K562 (cell line): ENCODE results near the gene OR4N5. TPM values are rescaled to one million over a fixed set of nuclear protein-coding genes. Genes with fewer than 3 reads are reported as not detected.

ENCODE experiments used
- CXXC5 ChIP-seq: fragments of 250-450 bp; sonication (Bioruptor Pico); IDR thresholded peaks from 2 replicates; pipeline ENCODE4 v1.8.0; 2022; ENCODE audit warnings: inconsistent platforms, mild to moderate bottlenecking, moderate library complexity
- IFI16 ChIP-seq: fragments of 250-450 bp; sonication (Bioruptor Pico); IDR thresholded peaks from 2 replicates; pipeline ENCODE4 v2.1.2; 2022; ENCODE audit warnings: mild to moderate bottlenecking, inconsistent platforms
- NCOA2 ChIP-seq, 2 experiments: fragments of 450-650 bp; IDR thresholded peaks; 2 replicates each; pipeline ENCODE4 v1.6.1; 2018; ENCODE audit warnings: mild to moderate bottlenecking in 2 of 2, moderate library complexity in 1 of 2; ENCODE audit not compliant: partially characterized antibody in 2 of 2
- RBFOX2 ChIP-seq: fragments of 200-400 bp; formaldehyde crosslinking; IDR thresholded peaks from 2 replicates; pipeline ENCODE4 v1.6.1; 2017; ENCODE audit warnings: low read depth, mild to moderate bottlenecking, low read length, moderate library complexity
- SMAD1 ChIP-seq: fragments of 150-350 bp; IDR thresholded peaks from 2 replicates; pipeline ENCODE4 v1.6.1; 2014; ENCODE audit warnings: low read length, low read depth; ENCODE audit not compliant: partially characterized antibody
- SMARCA4 ChIP-seq: fragments of 450-650 bp; IDR thresholded peaks from 2 replicates; pipeline ENCODE4 v1.6.1; 2016
- TEAD2 ChIP-seq: fragments of 450-650 bp; IDR thresholded peaks from 2 replicates; pipeline ENCODE4 v1.6.1; 2016; ENCODE audit warnings: missing genetic modification characterization, control low read depth, missing compliant biosample characterization
- TEAD4 ChIP-seq, 2 experiments: sonication (generic) in 1 of 2; formaldehyde crosslinking in 1 of 2; IDR thresholded peaks; 2 replicates each; pipeline versions ENCODE4 v1.6.1 to v1.8.0; 2012 to 2022; ENCODE audit warnings: borderline replicate concordance in 1 of 2, inconsistent platforms in 1 of 2, low read length in 1 of 2, mild to moderate bottlenecking in 1 of 2, missing genetic modification reagents in 1 of 2
- ZNF318 ChIP-seq, 2 experiments: fragments of 450-650 bp; IDR thresholded peaks; 2 replicates each; pipeline ENCODE4 v1.6.1; 2016; ENCODE audit warnings: mild to moderate bottlenecking in 2 of 2, borderline replicate concordance in 1 of 2, low read depth in 1 of 2, moderate library complexity in 1 of 2
- ZNF436 ChIP-seq: fragments of 250-450, 450-650 bp; sonication (Bioruptor Pico); formaldehyde crosslinking; IDR thresholded peaks from 2 replicates; pipeline ENCODE4 v1.7.0; 2020; ENCODE audit warnings: mild to moderate bottlenecking
- polyA plus RNA-seq, 8 experiments: library from polyadenylated mRNA; depleted of rRNA in 4 of 8; stranded (reverse) in 5 of 8; unstranded in 3 of 8; fragments of >200 nt; fragmentation: Nextera tagmentation in 2 of 8; fragmentation: Illumina TruSeq in 1 of 8; extraction: Ambion mirVana in 2 of 8; extraction: Trizol in 1 of 8; gene quantifications; 2 replicates each; pipeline versions ENCODE4 v1.2.1 to v1.2.3, GENCODE V29; 2011 to 2014; ENCODE audit warnings: inconsistent platforms in 1 of 8, missing spikeins in 1 of 8
- total RNA-seq, 7 experiments: library from RNA; depleted of rRNA in 6 of 7; stranded (reverse); fragments of >200 nt in 6 of 7; fragmentation: Illumina TruSeq in 2 of 7; extraction: Trizol in 2 of 7; gene quantifications; 2 replicates each; pipeline versions ENCODE4 v1.2.1 to v1.2.3, GENCODE V29; 2011 to 2021; ENCODE audit warnings: low replicate concordance in 1 of 7
- TF ChIP-seq, protein P1 (sequence below), 2 experiments: fragments of 450-650 bp; IDR thresholded peaks; 2 replicates each; pipeline ENCODE4 v1.6.1; 2016
- TF ChIP-seq, protein P2 (sequence below), 2 experiments: fragments of 450-650 bp; IDR thresholded peaks; 2 replicates each; pipeline ENCODE4 v1.6.1; 2018; ENCODE audit warnings: mild to moderate bottlenecking in 2 of 2, low read depth in 1 of 2; ENCODE audit not compliant: partially characterized antibody in 2 of 2

OR4N5 gene
- total and polyA plus RNA-seq, 9 of the 15 experiments (the other 6 are each of a cell fraction or from before 2014, with no cell fraction given), result not detected

DNA sequence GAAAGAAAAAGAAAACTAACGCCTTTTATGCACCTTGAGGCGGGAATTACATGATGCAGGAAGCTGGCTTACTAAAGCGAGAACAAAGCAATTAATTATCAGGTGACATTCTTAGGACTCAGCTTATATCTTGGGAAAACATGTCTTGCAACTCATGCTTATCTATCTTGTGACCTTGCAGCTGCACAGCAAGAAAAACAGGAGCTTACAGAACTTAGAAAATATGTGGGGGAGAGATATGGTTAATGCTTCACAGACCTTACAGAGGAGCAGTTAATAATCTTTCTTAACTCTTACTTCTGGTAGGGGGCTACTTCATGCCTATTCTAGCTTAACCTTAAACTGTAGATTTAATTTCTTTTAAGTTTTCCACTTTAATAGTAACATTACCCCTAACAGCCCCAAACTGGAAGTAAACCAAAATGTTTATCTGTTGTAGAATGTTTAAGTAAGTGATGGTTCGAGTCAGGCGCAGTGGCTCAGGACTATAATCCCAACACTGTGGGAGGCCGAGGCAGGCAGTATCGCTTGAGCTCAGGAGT, 38.9 kb downstream of the OR4N5 start (continued):
- TF ChIP-seq TEAD4 (IDR thresholded peaks at IDR 0.05; ENCODE audit: low read length), result peak; percentile 98
- TF ChIP-seq TEAD4 (CRISPR knock-in tag; IDR thresholded peaks at IDR 0.05; ENCODE audit: borderline replicate concordance), result no peak
- no peak for TF ChIP-seq ZNF436 (CRISPR knock-in tag)
- TF ChIP-seq SMARCA4, result peak; percentile 94
- TF ChIP-seq, protein P1, sequence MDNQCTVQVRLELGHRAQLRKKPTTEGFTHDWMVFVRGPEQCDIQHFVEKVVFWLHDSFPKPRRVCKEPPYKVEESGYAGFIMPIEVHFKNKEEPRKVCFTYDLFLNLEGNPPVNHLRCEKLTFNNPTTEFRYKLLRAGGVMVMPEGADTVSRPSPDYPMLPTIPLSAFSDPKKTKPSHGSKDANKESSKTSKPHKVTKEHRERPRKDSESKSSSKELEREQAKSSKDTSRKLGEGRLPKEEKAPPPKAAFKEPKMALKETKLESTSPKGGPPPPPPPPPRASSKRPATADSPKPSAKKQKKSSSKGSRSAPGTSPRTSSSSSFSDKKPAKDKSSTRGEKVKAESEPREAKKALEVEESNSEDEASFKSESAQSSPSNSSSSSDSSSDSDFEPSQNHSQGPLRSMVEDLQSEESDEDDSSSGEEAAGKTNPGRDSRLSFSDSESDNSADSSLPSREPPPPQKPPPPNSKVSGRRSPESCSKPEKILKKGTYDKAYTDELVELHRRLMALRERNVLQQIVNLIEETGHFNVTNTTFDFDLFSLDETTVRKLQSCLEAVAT (IDR thresholded peaks at IDR 0.05), result 0 out of 4 replicates have a peak, but pooled peaks of 1 of the 2 experiments have one; percentile 5
- TF ChIP-seq ZNF318 (IDR thresholded peaks at IDR 0.05; ENCODE audit: borderline replicate concordance in 1 of 2, low read depth in 1 of 2), result peak; percentile 63 to 79; a peak in 2 of 4 replicates
- TF ChIP-seq CXXC5 (CRISPR knock-in tag), result peak; percentile 52
- TF ChIP-seq SMAD1, result peak; percentile 82
- TF ChIP-seq, protein P2, sequence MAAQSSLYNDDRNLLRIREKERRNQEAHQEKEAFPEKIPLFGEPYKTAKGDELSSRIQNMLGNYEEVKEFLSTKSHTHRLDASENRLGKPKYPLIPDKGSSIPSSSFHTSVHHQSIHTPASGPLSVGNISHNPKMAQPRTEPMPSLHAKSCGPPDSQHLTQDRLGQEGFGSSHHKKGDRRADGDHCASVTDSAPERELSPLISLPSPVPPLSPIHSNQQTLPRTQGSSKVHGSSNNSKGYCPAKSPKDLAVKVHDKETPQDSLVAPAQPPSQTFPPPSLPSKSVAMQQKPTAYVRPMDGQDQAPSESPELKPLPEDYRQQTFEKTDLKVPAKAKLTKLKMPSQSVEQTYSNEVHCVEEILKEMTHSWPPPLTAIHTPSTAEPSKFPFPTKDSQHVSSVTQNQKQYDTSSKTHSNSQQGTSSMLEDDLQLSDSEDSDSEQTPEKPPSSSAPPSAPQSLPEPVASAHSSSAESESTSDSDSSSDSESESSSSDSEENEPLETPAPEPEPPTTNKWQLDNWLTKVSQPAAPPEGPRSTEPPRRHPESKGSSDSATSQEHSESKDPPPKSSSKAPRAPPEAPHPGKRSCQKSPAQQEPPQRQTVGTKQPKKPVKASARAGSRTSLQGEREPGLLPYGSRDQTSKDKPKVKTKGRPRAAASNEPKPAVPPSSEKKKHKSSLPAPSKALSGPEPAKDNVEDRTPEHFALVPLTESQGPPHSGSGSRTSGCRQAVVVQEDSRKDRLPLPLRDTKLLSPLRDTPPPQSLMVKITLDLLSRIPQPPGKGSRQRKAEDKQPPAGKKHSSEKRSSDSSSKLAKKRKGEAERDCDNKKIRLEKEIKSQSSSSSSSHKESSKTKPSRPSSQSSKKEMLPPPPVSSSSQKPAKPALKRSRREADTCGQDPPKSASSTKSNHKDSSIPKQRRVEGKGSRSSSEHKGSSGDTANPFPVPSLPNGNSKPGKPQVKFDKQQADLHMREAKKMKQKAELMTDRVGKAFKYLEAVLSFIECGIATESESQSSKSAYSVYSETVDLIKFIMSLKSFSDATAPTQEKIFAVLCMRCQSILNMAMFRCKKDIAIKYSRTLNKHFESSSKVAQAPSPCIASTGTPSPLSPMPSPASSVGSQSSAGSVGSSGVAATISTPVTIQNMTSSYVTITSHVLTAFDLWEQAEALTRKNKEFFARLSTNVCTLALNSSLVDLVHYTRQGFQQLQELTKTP (IDR thresholded peaks at IDR 0.05; ENCODE audit: low read depth in 1 of 2, partially characterized antibody in 2 of 2), result peak in 1 of 2 experiments; percentile 80
- TF ChIP-seq IFI16 (CRISPR knock-in tag), result no peak
- peak; percentile 49 to 66 for TF ChIP-seq NCOA2 (IDR thresholded peaks at IDR 0.05; ENCODE audit: partially characterized antibody in 2 of 2)
- TF ChIP-seq TEAD2 (tag), result peak; percentile 6; the same call in 1 of the 2 replicates
- TF ChIP-seq RBFOX2, result 0 out of 2 replicates have a peak, but pooled peaks have one; percentile 30
